IgD-negative memory B cell (primary cell): ENCODE data around the gene MKLN1. TPM values are rescaled to one million over a fixed set of nuclear protein-coding genes. Genes with fewer than 3 reads are reported as not detected.
"Not testable (repeated sequence)": the region's sequence is repeated elsewhere in the genome, so short reads cannot be mapped to it uniquely, and the experiment has no call there.

Experiments
- H3K27ac Mint-ChIP-seq, 3 donors: one replicate each; pipeline ENCODE4 v1.8.0; 2020 to 2022; ENCODE audit warnings: mild to moderate bottlenecking in 3 of 3, mixed read lengths in 3 of 3, moderate library complexity in 1 of 3
- H3K27me3 Mint-ChIP-seq: one replicate; pipeline ENCODE4 v1.8.0; 2021; ENCODE audit warnings: mixed read lengths
- H3K36me3 Mint-ChIP-seq: one replicate; pipeline ENCODE4 v1.8.0; 2020; ENCODE audit warnings: mild to moderate bottlenecking, mixed read lengths
- H3K4me1 Mint-ChIP-seq, 3 donors: one replicate each; pipeline ENCODE4 v1.8.0; 2020 to 2022; ENCODE audit warnings: mixed read lengths in 3 of 3, mild to moderate bottlenecking in 1 of 3
- H3K4me3 Mint-ChIP-seq, 4 donors: one replicate each; pipeline ENCODE4 v1.8.0; 2020 to 2022; ENCODE audit warnings: mild to moderate bottlenecking in 4 of 4, mixed read lengths in 4 of 4, moderate library complexity in 3 of 4
- H3K9me3 Mint-ChIP-seq, 3 donors: one replicate each; pipeline ENCODE4 v1.8.0; 2020 to 2021; ENCODE audit warnings: mixed read lengths in 3 of 3, mild to moderate bottlenecking in 1 of 3
- polyA plus RNA-seq: library from polyadenylated mRNA; unstranded; fragments of 300-500 nt; fragmentation: Illumina TruSeq; gene quantifications from one replicate; pipeline ENCODE4 v1.2.3, GENCODE V29; 2021

MKLN1 gene
- polyA plus RNA-seq, 1 donor from 2014 or later: 19.3 TPM

GRCh38 chr7:131300572-131301466 lies 26.9 kb upstream of the MKLN1 start:
- Mint-ChIP-seq H3K9me3 (peaks cover 0 to 1% (median under 1%) of the 10 kb centered on the region in 3 donors), H3K27ac (peak overlapping the region in 1 of 3 donors; percentile 40), H3K4me1 (peaks cover 0 to 3% (median 1%) of the 10 kb centered on the region in 3 donors), H3K36me3 (no peaks in the 10 kb centered on the region), H3K4me3 (no peak overlapping the region), H3K27me3 (no peaks in the 10 kb centered on the region)

GRCh38 chr7:131302446-131302845 lies 25.2 kb upstream of the MKLN1 start:
- H3K4me3 Mint-ChIP-seq: no peak overlapping the region
- H3K9me3 Mint-ChIP-seq: peaks cover 0 to 9% (median 1%) of the 10 kb centered on the region in 3 donors
- no peak overlapping the region for H3K27ac Mint-ChIP-seq
- H3K36me3 Mint-ChIP-seq: no peaks in the 10 kb centered on the region
- no peaks in the 10 kb centered on the region for H3K27me3 Mint-ChIP-seq
- H3K4me1 Mint-ChIP-seq: peaks cover 0 to 3% (median 1%) of the 10 kb centered on the region in 3 donors

- Mint-ChIP-seq H3K4me3 (no peak overlapping the region), H3K27ac (no peak overlapping the region), H3K27me3 (no peaks in the 10 kb centered on the region), H3K9me3 (peaks cover 0 to 14% (median 0%) of the 10 kb centered on the region in 3 donors), H3K36me3 (peaks cover 2% of the 10 kb centered on the region), H3K4me1 (peaks cover 0 to 3% (median 1%) of the 10 kb centered on the region in 3 donors)
These were observed 24.6 kb upstream of the MKLN1 start for GRCh38 chr7:131302876-131303707.

GRCh38 chr7:131305152-131305551 lies 22.5 kb upstream of the MKLN1 start:
- no peaks in the 10 kb centered on the region for H3K27me3 Mint-ChIP-seq
- H3K4me1 Mint-ChIP-seq: peaks cover 0 to 3% (median 1%) of the 10 kb centered on the region in 3 donors
- no peak overlapping the region for H3K27ac Mint-ChIP-seq
- no peak overlapping the region for H3K4me3 Mint-ChIP-seq
- H3K9me3 Mint-ChIP-seq: peaks cover 0 to 14% (median 0%) of the 10 kb centered on the region in 3 donors
- peaks cover 2% of the 10 kb centered on the region for H3K36me3 Mint-ChIP-seq

GRCh38 chr7:131306041-131306440 lies 21.6 kb upstream of the MKLN1 start:
- H3K4me3 Mint-ChIP-seq, H3K36me3 Mint-ChIP-seq, H3K27ac Mint-ChIP-seq, H3K27me3 Mint-ChIP-seq, H3K4me1 Mint-ChIP-seq: not testable (repeated sequence)
- H3K9me3 Mint-ChIP-seq: peaks cover 0 to 19% (median 0%) of the 10 kb centered on the region in 3 donors

- H3K9me3 Mint-ChIP-seq: peaks cover 0 to 19% (median 0%) of the 10 kb centered on the region in 3 donors
- H3K27ac Mint-ChIP-seq: no peak overlapping the region
- H3K27me3 Mint-ChIP-seq: no peaks in the 10 kb centered on the region
These were observed 20.9 kb upstream of the MKLN1 start for GRCh38 chr7:131306777-131307176.

GRCh38 chr7:131307627-131308026 lies 20.0 kb upstream of the MKLN1 start:
- Mint-ChIP-seq H3K9me3 (peaks cover 0 to 21% (median 0%) of the 10 kb centered on the region in 3 donors), H3K27ac (no peak overlapping the region), H3K4me3 (no peak overlapping the region), H3K27me3 (no peaks in the 10 kb centered on the region), H3K4me1 (peaks cover 0 to 3% (median 1%) of the 10 kb centered on the region in 3 donors), H3K36me3 (peaks cover 2% of the 10 kb centered on the region)

More at GRCh38 chr7:131306777-131307176, 20.9 kb upstream of the MKLN1 start:
- Mint-ChIP-seq H3K4me1 (peaks cover 0 to 3% (median 1%) of the 10 kb centered on the region in 3 donors), H3K36me3 (peaks cover 2% of the 10 kb centered on the region), H3K4me3 (no peak overlapping the region)

GRCh38 chr7:131312838-131313237 lies 14.8 kb upstream of the MKLN1 start:
- H3K27me3 Mint-ChIP-seq: peaks cover 2% of the 10 kb centered on the region
- no peak overlapping the region for H3K4me3 Mint-ChIP-seq
- no peaks in the 10 kb centered on the region for H3K4me1 Mint-ChIP-seq
- H3K27ac Mint-ChIP-seq: no peak overlapping the region
- peaks cover 0 to 10% (median 0%) of the 10 kb centered on the region in 3 donors for H3K9me3 Mint-ChIP-seq
- H3K36me3 Mint-ChIP-seq: peaks cover 2% of the 10 kb centered on the region

GRCh38 chr7:131320603-131321002 lies 7.1 kb upstream of the MKLN1 start:
- H3K9me3 Mint-ChIP-seq: no peaks in the 10 kb centered on the region
- H3K27ac Mint-ChIP-seq: no peak overlapping the region
- peaks cover 6% of the 10 kb centered on the region for H3K36me3 Mint-ChIP-seq
- H3K4me3 Mint-ChIP-seq: no peak overlapping the region
- H3K4me1 Mint-ChIP-seq: peaks cover 7 to 13% (median 10%) of the 10 kb centered on the region in 3 donors
- H3K27me3 Mint-ChIP-seq: no peaks in the 10 kb centered on the region

GRCh38 chr7:131321656-131322055 lies 6.0 kb upstream of the MKLN1 start:
- peaks cover 6% of the 10 kb centered on the region for H3K36me3 Mint-ChIP-seq
- H3K27me3 Mint-ChIP-seq: no peaks in the 10 kb centered on the region
- peaks cover 12 to 13% (median 12%) of the 10 kb centered on the region in 3 donors for H3K4me1 Mint-ChIP-seq
- H3K27ac Mint-ChIP-seq: no peak overlapping the region
- peak overlapping the region in 1 of 4 donors; percentile 16 for H3K4me3 Mint-ChIP-seq
- H3K9me3 Mint-ChIP-seq: no peaks in the 10 kb centered on the region

- Mint-ChIP-seq H3K4me1 (peaks cover 13 to 16% (median 16%) of the 10 kb centered on the region in 3 donors), H3K36me3 (peaks cover 6% of the 10 kb centered on the region), H3K27ac (no peak overlapping the region), H3K9me3 (no peaks in the 10 kb centered on the region), H3K4me3 (peak overlapping the region in 1 of 4 donors; percentile 16), H3K27me3 (no peaks in the 10 kb centered on the region)
These were observed 5.6 kb upstream of the MKLN1 start for GRCh38 chr7:131322061-131322460.

GRCh38 chr7:131322861-131323260 lies 4.8 kb upstream of the MKLN1 start:
- Mint-ChIP-seq H3K36me3 (peaks cover 6% of the 10 kb centered on the region), H3K4me1 (peaks cover 17 to 19% (median 17%) of the 10 kb centered on the region in 3 donors), H3K4me3 (peak overlapping the region in 1 of 4 donors; percentile 92), H3K27ac (no peak overlapping the region), H3K9me3 (no peaks in the 10 kb centered on the region), H3K27me3 (no peaks in the 10 kb centered on the region)

- Mint-ChIP-seq H3K9me3 (no peaks in the 10 kb centered on the region), H3K36me3 (peaks cover 3% of the 10 kb centered on the region), H3K4me3 (peak overlapping the region in 3 of 4 donors; percentile 10 to 92 (median 74)), H3K4me1 (peaks cover 31 to 41% (median 32%) of the 10 kb centered on the region in 3 donors), H3K27ac (peak overlapping the region in 2 of 3 donors; percentile 47 to 53), H3K27me3 (no peaks in the 10 kb centered on the region)
These were observed 2.4 kb upstream of the MKLN1 start for GRCh38 chr7:131325179-131325840.

- Mint-ChIP-seq H3K27me3 (no peaks in the 10 kb centered on the region), H3K27ac (peak overlapping the region; percentile 96 to 98 (median 97)), H3K36me3 (peaks cover 3% of the 10 kb centered on the region), H3K9me3 (no peaks in the 10 kb centered on the region), H3K4me1 (peaks cover 34 to 51% (median 40%) of the 10 kb centered on the region in 3 donors), H3K4me3 (peak overlapping the region; percentile 92 to 99 (median 98))
These were observed 1.1 kb upstream of the MKLN1 start for GRCh38 chr7:131326576-131326975.
